HG02970 (cell line): ENCODE measurements around the gene NMT1.
"Not testable (repeated sequence)": the region's sequence is repeated elsewhere in the genome, so short reads cannot be mapped to it uniquely, and the experiment has no call there.

Experiments
- ATAC-seq: cut with Tn5 transposase; IDR thresholded peaks from one replicate; pipeline ENCODE4 v1.9.1; 2021; ENCODE audit warnings: mild to moderate bottlenecking, moderate library complexity, moderate number of reproducible peaks; ENCODE audit not compliant: unreplicated experiment, low FRiP score

The NMT1 gene

GRCh38 chr17:45117334-45117733 lies 56.2 kb downstream of the NMT1 start:
- no peak for ATAC-seq

- no peak for ATAC-seq
Observed at GRCh38 chr17:45117848-45118646, 56.9 kb downstream of the NMT1 start.

DNA sequence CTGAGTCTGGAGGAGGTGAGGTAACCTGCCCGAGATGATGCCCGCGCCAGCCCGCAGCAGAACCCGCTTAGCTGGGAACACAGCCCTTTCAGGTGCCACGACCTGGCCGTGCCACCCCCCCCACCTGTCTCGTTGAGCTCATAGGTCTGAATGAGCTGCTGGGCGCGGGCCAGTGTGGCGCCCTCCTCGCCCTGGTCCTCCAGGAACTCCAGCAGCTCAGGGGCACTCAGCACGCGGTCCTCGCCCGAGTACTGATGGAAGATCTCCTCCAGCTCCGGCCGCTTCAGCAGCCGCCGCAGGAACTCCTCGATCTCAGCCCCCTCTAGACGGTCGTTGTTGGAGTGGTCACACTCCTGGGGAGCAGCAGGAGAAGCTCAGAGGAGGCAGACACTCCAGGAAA lies 57.6 kb downstream of the NMT1 start:
- no peak for ATAC-seq

DNA sequence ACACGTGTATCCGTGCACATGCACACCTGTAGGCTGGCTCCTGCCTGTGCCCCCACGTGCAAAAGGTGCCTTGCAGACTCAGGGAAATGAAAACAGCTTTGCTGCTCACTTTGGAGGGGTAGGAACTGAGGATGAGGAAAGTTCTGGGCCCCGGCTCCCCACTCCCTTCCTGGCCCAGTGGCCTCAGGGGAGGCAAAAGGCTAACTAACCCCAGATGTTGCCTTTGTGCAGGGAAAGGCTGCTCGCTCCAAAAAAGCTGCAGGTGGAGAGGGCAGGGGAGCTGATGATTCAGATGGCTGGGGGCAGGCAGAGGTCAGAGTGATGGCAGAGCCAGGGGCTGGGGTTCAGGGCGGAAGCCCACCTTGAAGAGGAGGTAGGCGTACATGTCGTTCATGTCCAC lies 58.8 kb downstream of the NMT1 start:
- no peak for ATAC-seq

DNA sequence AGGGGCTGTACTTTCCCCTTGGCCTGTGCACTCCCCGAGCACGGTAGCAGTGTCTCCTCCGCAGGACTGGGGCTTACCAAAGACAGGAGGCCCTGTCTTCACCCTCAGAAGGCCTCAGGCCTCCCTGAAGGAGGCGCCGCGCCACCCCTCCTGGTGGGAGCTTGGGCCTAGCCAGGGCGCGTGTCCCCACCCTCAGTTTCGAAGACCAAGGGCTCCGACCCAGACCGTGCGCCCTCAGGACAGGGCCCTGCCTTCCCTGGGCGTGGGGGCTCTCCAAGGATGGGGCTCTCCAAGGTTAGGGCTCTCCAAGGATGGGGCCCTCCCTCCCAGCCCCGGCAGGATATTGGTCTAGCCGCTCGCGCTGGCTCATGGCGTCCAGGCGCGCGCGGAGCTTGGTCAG lies 59.4 kb downstream of the NMT1 start:
- no peak for ATAC-seq

DNA sequence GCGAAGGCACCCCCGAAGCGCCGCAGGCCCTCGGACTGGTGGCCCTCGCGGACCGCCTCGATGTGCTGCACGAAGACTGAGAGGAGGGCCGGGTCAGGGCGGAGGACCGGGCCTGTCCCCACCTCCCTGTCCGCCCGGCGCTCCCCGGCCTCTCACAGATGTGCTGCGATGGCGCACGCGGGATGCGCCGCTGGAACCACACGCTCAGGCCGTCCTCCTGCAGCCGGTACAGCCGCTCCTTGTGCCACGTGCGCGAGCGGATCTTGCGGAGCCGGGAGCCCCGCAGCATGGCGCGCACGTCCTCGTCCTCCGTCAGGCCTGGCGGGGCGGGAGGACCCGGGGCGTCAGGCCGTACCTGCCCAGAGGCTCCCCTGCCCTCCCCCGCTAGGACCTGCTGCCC lies 59.9 kb downstream of the NMT1 start:
- ATAC-seq: no peak

GRCh38 chr17:45123076-45123770 lies 62.1 kb downstream of the NMT1 start:
- ATAC-seq: no peak

DNA sequence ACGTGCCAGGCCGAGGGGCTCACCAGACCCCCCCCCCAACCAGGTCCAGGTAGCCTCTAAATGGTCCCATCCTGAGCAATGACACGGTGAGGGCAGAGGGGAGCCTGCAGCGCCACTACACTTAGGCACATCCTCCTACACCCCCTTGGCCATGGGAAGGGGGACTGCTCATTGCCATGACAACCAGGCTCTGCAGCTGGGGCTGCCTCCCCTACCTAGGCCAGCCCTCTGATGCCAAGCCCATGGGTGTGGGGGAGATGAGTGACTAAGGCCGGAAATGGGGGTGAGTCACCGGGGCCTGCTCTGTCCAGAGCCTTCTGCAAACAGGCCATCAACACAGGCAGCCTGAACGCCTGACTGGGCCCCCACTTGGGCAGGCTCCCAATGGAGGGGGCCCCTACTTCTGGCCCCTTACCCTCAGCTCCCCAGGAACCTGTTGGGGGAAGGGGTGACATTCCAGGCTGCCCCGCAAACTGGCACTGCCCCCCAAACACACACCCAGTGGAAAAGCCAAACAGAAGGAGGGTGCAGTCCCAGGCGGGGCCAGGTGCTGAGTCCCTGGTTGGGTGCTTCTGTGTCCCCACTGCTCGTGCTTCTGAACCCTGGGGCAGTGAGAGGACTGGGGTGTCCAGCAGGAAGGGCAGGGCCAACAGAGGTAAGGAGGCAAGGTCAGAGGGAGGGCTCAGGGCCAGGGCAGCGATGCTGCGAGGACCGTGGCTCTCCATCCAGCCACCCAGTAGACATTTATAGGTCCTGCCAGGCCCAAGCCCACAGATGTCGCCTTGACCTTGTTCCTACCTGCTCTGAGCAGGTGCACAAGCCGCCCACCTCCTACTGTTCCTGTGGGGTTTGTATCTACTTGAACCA lies 63.0 kb downstream of the NMT1 start:
- ATAC-seq: no peak

GRCh38 chr17:45124797-45125122 lies 63.6 kb downstream of the NMT1 start:
- ATAC-seq: not testable (repeated sequence)

- no peak for ATAC-seq
Observed at GRCh38 chr17:45125509-45125908, 64.4 kb downstream of the NMT1 start.

DNA sequence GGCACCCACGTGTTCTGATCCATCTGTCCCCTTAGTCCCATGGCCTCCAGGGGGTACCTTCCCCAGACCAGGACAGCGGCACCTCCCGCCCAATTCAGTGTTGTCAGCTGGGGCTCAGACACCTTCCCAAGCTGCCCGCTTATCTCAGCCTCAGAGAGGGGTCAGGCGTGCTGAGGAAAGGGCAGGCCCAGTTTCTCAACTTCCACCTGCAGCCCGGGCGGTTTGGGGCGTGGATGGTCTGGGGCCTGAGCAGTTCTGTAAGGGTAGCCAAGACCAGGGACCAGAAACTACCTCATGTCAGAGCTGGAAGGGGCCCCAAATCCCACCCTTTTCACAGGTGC lies 66.1 kb downstream of the NMT1 start:
- ATAC-seq: no peak

GRCh38 chr17:45127548-45128300 lies 66.6 kb downstream of the NMT1 start:
- ATAC-seq: no peak

DNA sequence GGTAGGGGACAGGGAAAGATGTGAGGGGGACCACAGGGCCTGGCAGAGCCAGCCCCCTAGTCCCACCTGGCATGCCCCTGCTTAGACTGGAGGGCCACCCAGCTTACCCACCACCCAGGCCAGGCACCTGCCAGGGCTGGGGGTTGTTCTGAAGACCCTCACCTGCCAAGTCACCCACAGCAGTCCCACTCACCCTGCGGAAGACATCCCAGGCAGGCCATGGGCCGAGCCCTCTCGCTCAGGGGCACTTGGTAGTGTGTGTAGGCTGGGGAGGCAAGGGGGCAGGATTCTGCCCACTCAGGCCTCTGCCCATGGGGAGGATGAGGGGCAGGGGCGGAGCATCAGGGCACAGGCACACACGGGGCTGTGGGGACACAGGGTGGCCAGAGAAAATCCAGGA lies 67.2 kb downstream of the NMT1 start:
- no peak for ATAC-seq

DNA sequence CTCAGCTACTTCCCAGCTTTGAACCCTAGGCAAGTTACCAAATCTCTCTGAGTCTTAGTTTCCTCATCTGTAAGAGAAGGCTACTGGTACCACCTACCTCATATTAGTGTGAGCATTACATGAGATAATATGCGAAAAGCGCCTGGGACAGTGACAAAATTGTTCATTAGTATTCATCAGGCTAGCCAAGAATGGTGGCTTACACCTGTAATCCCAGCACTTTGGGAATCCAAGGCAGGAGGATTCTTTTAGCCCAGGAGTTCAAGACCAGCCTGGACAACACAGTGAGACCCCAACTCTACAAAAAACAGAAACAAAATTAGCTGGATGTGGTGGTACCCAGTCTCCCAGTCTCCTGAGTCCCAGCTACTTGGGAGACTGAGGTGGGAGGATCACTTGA lies 67.9 kb downstream of the NMT1 start:
- ATAC-seq: no peak

DNA sequence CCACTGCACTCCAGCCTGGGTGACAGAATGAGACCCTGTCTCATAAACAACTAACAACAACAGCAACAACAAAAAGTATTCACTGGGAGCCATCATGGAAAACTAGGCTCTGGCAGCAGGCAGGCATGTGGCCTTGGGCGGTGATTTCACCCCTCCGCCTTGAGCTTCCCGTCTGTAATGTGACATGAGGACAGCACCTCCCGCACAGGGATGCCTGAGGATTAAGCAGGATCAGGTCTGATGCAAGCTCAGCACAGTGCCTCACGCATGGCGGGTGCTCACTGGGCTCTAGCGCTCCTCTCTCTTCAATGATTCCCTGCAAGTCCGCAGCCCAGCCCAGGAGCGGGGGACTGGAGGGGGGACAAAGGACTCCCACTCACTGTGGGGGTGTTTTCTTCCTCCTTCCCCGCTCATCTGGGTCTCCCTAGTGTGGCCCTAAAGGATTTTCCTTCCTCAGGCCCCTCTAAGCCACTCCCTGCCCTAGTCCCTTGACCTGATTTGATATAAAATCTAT lies 68.4 kb downstream of the NMT1 start:
- no peak for ATAC-seq

DNA sequence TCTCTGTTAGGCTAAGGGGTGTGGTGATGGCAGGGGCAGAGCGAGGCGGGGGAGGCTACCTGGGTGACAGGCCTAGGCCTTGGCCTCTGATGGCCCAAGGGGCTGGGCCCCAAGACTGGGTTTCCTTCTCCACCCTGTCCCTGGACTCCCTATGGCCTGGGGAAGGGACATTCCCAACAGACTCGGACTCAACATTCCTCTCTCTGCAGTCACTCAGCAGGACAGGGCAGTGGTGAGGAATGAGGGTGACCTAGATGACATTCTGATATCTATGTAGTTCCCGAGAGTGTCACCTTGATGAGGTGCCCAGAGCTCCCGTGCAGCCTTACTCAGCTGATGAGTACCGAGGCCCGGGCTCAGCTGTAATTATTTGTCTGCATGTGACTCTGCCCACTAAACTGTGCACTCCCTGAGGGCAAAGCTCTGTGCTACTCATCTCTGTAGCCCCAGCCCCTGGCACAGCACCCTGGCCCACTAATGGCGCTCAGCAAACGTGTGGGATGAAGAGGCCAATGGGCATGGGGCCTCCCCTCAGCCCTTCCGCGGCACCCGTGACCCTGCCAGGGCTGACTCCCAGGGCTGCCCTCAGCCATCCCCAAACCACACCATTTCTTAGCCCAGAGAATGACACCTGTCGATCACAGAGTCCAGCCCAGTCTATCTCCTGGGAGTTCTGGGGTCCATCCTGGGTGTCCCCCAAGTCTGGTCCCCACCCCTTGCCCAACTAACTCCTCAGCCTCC lies 69.0 kb downstream of the NMT1 start:
- no peak for ATAC-seq

- ATAC-seq: no peak
Observed at GRCh38 chr17:45130681-45131615, 69.8 kb downstream of the NMT1 start.

- no peak for ATAC-seq
Observed at GRCh38 chr17:45131616-45132319, 70.7 kb downstream of the NMT1 start.
